Activated CD4-positive, alpha-beta T cell treated with anti-CD3 and anti-CD28 coated beads, Interleukin-2, amount 10 ng/mL, durations not matched to agents 7 days and 5 days (primary cell): ENCODE measurements around the gene STX1A. TPM values are rescaled to one million over a fixed set of nuclear protein-coding genes. Genes with fewer than 3 reads are reported as not detected.

Source experiments
- CTCF ChIA-PET: fragments of 350-600 bp; sonication (Branson Sonifier 250); formaldehyde crosslinking; loops from one replicate; lab custom pipeline; 2021; ENCODE audit warnings: antibody characterized with exemption; lab: Charles Lee
- POLR2A ChIA-PET: fragments of 350-600 bp; sonication (Branson Sonifier 250); formaldehyde crosslinking; loops from one replicate; lab custom pipeline; 2021; ENCODE audit warnings: antibody characterized with exemption; lab: Charles Lee
- DNase-seq: peaks from one replicate; pipeline ENCODE4 v3.0.0-alpha.2; 2020
- H3K27ac Mint-ChIP-seq: one replicate; pipeline ENCODE4 v1.8.0; 2021; ENCODE audit warnings: mild to moderate bottlenecking, moderate library complexity, mixed read lengths
- H3K27me3 Mint-ChIP-seq: one replicate; pipeline ENCODE4 v1.8.0; 2021; ENCODE audit warnings: mixed read lengths
- H3K36me3 Mint-ChIP-seq: one replicate; pipeline ENCODE4 v1.8.0; 2021; ENCODE audit warnings: low read depth, mixed read lengths
- H3K4me1 Mint-ChIP-seq: one replicate; pipeline ENCODE4 v1.8.0; 2021; ENCODE audit warnings: mixed read lengths
- H3K4me3 Mint-ChIP-seq: one replicate; pipeline ENCODE4 v1.8.0; 2021; ENCODE audit warnings: mild to moderate bottlenecking, moderate library complexity, mixed read lengths
- H3K9me3 Mint-ChIP-seq: one replicate; pipeline ENCODE4 v1.8.0; 2021; ENCODE audit warnings: mixed read lengths
- total RNA-seq, 2 experiments: library from RNA; stranded (reverse); gene quantifications; one replicate each; pipeline ENCODE4 v1.2.3, GENCODE V29; 2021

The STX1A gene
- total RNA-seq, 2 experiments from 2014 or later, result 6.7 to 7.4 TPM

DNA sequence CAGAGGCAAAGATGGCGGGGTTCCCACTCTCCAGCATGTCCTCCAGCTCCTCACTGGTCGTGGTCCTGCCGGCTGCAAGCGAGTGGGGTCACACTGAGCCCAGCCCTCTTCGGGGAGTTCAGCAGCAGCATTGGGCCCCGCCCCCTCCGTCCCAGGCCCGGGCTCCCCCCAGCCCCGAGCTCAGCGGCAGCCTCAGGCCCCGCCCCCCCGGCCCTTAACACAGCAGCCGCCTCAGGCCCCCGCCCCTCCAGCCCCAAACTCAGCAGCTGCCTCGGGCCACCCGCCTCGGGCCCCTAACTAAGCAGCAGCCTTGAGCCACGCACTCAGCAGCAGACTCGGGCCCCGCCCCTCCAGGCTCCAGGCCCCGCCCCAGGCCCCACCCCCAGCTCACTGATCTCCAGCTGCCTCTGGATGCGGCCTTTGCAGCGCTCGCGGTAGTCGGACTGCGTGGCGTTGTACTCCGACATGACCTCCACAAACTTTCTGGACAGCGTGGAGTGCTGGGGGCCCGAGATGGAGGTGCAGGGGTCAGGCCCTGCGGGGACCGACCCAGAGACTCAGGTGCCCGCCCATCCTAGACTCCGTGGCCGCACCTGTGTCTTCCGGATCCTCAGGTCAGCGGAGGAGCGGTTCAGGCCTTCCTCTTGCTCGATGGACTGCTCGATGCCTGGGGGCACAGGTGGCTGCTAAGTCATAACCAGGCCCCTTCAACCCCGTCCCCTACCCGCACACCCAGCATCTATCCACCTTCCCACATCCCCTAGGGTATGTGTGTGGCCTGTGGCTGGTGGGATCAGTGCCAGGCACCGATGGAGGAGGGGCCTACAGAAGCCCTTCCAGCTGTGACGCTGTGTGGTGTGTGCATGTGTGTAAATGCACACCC lies 15.5 kb downstream of the STX1A start:
- Mint-ChIP-seq H3K4me1 (peaks cover 13% of the 10 kb centered on the region), H3K9me3 (no peaks in the 10 kb centered on the region), H3K27ac (no peak overlapping the region), H3K4me3 (no peak overlapping the region), H3K36me3 (peaks cover 4% of the 10 kb centered on the region), H3K27me3 (no peaks in the 10 kb centered on the region)
- DNase-seq, result peak; percentile 46
- ChIA-PET POLR2A (no interaction called here), CTCF (interaction anchor here (1.3 to 4.1 kb wide), 3 partner anchors 10 to 36 kb away, joined by 3 to 30 read pairs (median 8); partner anchors contain the start of genes STX1A and VPS37D)

DNA sequence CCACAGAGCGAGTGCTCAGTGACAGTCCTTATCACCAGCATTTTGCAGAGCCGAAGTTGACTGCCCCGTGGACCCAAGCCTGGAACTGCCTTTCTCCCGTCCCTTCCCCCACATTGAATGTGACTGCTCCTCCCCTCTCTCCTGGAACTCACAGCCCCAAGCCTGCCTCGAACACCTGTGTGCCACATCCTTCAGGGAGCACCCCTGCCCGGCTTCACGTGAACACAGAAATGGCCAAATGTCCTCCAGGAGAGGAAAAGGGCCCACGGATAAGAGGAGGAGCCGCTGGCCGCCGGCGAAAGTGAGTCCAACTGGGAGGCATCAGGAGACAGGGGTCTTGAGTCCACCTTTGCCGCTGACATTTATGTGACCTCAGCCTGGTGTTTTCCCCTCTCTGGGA lies 16.2 kb downstream of the STX1A start:
- POLR2A ChIA-PET, result no interaction called here

DNA sequence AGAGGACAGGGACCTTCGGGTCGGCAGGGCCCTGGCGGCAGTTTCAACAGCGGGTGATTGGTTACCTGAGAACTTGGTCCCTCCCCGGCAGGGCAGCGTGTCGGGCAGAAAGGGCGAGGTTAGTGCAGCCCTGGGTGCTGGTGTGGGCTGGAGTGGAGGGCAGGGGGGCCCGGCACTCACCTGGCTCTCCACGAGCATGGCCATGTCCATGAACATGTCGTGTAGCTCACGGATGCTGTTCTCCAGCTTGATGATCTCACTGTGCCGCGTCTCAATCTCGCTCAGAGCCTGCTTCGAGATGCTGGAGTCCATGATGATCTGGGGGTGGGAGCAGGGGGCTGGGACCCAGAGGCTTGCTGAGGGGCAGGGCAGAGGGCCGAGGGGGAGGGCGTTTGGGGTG lies 16.8 kb downstream of the STX1A start:
- Mint-ChIP-seq H3K27me3 (no peaks in the 10 kb centered on the region), H3K36me3 (peaks cover 4% of the 10 kb centered on the region), H3K9me3 (no peaks in the 10 kb centered on the region), H3K27ac (no peak overlapping the region), H3K4me1 (peaks cover 13% of the 10 kb centered on the region), H3K4me3 (no peak overlapping the region)
- POLR2A ChIA-PET, result interaction anchor here (0.6 kb wide), 1 partner anchor 13 kb away, joined by 3 read pairs; no protein-coding TSS in a partner anchor
- no peak for DNase-seq
- CTCF ChIA-PET, result interaction anchor here (0.5 to 4.1 kb wide), 5 partner anchors 11 to 53 kb away, joined by 3 to 30 read pairs (median 4); partner anchors contain the start of gene ABHD11

More for the DNA sequence above, 16.2 kb downstream of the STX1A start:
- CTCF ChIA-PET, result interaction anchor here (1.3 to 4.1 kb wide), 4 partner anchors 10 to 35 kb away, joined by 3 to 30 read pairs (median 8); partner anchors contain the start of gene VPS37D
- Mint-ChIP-seq H3K27me3 (no peaks in the 10 kb centered on the region), H3K36me3 (peaks cover 4% of the 10 kb centered on the region), H3K9me3 (no peaks in the 10 kb centered on the region), H3K27ac (no peak overlapping the region), H3K4me3 (no peak overlapping the region), H3K4me1 (peaks cover 13% of the 10 kb centered on the region)
- DNase-seq, result no peak

DNA sequence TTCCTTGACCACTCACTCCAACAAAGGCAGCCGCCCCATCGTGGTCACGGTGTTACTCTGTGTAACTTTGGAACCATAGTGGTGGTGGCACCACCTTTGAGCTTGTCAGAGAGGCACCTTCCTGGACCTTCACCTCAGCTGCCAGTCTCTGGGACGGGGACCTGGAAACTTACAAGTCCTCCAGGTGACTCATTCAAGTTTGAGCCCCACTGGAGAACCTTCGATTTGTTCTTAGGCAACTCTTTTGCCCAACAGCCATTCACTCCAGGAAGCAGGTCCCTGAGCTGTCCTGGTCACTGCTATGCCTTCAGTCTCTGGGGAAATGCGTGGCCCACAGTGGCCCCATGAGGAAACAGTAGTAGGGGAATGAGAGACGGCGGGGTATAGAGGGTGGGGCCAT lies 17.2 kb downstream of the STX1A start:
- POLR2A ChIA-PET, result interaction anchor here (0.6 kb wide), 1 partner anchor 13 kb away, joined by 3 read pairs; no protein-coding TSS in a partner anchor
- H3K27ac Mint-ChIP-seq, result peak overlapping the region; percentile 41
- CTCF ChIA-PET, result interaction anchor here (0.5 to 4.1 kb wide), 6 partner anchors 10 to 53 kb away, joined by 3 to 30 read pairs (median 4); partner anchors contain the start of gene ABHD11
- H3K27me3 Mint-ChIP-seq, result no peaks in the 10 kb centered on the region
- no peaks in the 10 kb centered on the region for H3K9me3 Mint-ChIP-seq
- DNase-seq, result no peak
- no peak overlapping the region for H3K4me3 Mint-ChIP-seq
- peaks cover 11% of the 10 kb centered on the region for H3K4me1 Mint-ChIP-seq
- H3K36me3 Mint-ChIP-seq, result peaks cover 6% of the 10 kb centered on the region

DNA sequence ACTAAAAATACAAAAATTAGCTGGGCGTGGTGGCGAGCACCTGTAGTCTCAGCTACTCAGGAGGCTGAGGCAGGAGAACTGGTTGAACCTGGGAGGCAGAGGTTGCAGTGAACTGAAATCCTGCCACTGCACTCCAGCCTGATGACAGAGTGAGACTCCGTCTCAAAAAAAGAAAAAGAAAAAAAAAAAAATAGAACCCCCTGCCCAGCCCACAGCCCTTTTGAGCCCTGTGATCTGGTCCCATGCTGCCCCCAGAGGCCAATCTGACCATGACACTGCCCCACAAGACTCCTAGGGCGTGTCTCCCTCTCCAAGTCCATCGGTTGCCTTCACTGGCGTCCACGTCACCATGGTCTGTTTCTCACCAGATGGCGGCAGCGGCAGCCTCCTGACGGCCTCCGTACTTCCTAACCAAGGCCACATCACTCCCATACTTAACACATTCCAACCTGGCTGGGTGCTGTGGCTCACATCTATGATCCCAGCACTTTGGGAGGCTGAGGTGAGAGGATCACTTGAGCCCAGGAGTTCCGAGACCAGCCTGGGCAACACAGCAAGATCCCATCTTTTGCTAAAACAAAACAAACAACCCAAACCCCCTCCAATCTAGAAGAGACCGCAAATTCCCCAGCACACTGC lies 18.0 kb downstream of the STX1A start:
- H3K9me3 Mint-ChIP-seq, result no peaks in the 10 kb centered on the region

DNA sequence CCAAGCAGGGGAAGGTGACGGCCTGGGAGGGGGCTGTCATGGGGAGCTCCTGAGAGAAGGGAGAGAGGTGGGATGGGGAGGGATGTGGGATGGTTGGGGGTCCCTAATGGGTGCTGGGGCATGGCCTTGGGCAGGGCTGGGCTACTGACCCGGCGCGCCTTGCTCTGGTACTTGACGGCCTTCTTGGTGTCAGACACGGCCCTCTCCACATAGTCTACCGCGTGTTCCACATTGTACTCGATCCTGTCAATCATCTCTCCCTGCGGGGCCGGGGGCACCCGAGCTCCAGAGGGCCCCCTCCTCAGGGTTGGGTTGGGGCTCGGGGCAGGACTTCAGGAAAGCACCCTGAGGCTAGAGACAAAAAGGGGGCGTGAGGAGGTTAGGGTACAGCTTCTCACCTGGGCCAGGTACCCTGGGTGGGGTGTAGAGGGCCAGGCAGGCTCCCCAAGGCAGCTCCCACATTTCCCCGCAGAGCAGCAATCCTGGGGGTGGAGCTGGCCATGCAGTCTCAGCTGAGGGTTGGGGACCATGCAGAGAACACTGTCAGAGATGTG lies 18.8 kb downstream of the STX1A start:
- peaks cover 15% of the 10 kb centered on the region for H3K36me3 Mint-ChIP-seq
- POLR2A ChIA-PET, result interaction anchor here (0.7 kb wide), 1 partner anchor 17 kb away, joined by 3 read pairs; no protein-coding TSS in a partner anchor
- H3K27me3 Mint-ChIP-seq, result no peaks in the 10 kb centered on the region
- CTCF ChIA-PET, result interaction anchor here (0.6 to 4.1 kb wide), 9 partner anchors 8 to 94 kb away, joined by 3 to 30 read pairs (median 3); partner anchors contain the start of gene ABHD11
- H3K9me3 Mint-ChIP-seq, result no peaks in the 10 kb centered on the region
- H3K27ac Mint-ChIP-seq, result no peak overlapping the region
- H3K4me1 Mint-ChIP-seq, result peaks cover 1% of the 10 kb centered on the region
- H3K4me3 Mint-ChIP-seq, result no peak overlapping the region
- no peak for DNase-seq

More for the DNA sequence above, 18.0 kb downstream of the STX1A start:
- Mint-ChIP-seq H3K27me3 (no peaks in the 10 kb centered on the region), H3K36me3 (peaks cover 11% of the 10 kb centered on the region), H3K4me1 (peaks cover 3% of the 10 kb centered on the region), H3K4me3 (no peak overlapping the region), H3K27ac (no peak overlapping the region)
- POLR2A ChIA-PET, result interaction anchor here (0.7 kb wide), 1 partner anchor 17 kb away, joined by 3 read pairs; no protein-coding TSS in a partner anchor
- CTCF ChIA-PET, result interaction anchor here (0.6 to 4.1 kb wide), 11 partner anchors 9 to 95 kb away, joined by 3 to 30 read pairs (median 4); partner anchors contain the start of gene ABHD11
- peak; percentile 29 for DNase-seq

DNA sequence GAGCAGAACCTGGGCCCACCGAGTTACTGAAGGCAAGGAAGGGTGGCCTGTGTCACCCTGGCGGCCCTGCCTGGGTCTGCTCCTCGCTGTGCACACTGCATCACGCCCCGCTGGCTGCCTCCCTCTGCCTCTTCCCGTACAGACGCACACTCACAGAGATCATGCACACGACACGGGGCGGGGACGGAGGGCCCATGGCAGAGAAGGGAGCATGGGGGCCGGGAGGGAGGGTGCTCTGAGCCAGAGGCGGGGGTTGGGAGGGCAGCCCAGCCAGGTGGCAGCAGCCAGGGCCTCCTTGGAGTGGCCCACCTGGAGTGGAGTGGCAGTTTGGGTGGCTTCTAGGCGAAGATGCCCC lies 19.4 kb downstream of the STX1A start:
- H3K27ac Mint-ChIP-seq, result no peak overlapping the region
- no peaks in the 10 kb centered on the region for H3K9me3 Mint-ChIP-seq
- POLR2A ChIA-PET, result no interaction called here
- DNase-seq, result no peak
- H3K27me3 Mint-ChIP-seq, result no peaks in the 10 kb centered on the region
- H3K4me1 Mint-ChIP-seq, result peaks cover 1% of the 10 kb centered on the region
- CTCF ChIA-PET, result interaction anchor here (1.1 to 2.9 kb wide), 4 partner anchors 22 to 93 kb away, joined by 3 to 12 read pairs (median 5); no protein-coding TSS in a partner anchor
- peaks cover 19% of the 10 kb centered on the region for H3K36me3 Mint-ChIP-seq
- H3K4me3 Mint-ChIP-seq, result no peak overlapping the region

DNA sequence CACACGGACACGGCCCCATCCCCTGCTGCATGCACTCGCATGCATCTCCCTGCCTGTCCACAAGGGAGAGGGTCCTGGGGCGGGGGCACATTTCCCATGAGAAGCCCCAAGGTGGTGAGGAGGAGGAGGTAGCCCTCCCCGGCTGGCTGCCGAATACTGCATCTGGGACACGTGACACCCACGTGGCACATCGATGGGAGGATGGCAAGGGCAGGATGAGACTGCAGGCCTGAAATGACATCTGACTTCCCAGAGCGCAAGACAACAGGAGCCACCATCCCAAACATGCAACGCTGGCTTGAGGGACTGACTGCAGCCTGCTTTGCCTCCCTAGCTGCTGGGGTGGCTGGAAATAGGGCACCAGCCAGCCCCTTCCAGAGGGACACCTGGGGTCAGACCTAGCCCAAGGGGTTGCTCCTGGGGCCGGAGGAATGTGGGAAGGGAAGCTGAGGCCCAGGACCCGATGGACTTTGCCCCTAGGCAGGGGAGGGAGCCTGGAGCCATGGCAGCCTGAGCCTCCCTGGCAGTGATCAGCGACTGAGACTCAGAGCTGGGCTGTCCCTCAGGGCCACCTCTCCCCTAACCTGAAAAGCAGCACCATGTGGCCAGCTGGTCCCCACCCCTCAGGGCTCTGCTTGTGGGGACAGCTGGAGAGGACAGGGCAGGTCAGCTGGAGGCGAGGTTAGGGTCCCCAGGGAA lies 19.9 kb downstream of the STX1A start:
- no peak for DNase-seq
- POLR2A ChIA-PET, result no interaction called here
- Mint-ChIP-seq H3K4me1 (peaks cover 1% of the 10 kb centered on the region), H3K4me3 (no peak overlapping the region), H3K27ac (no peak overlapping the region), H3K9me3 (no peaks in the 10 kb centered on the region), H3K27me3 (no peaks in the 10 kb centered on the region), H3K36me3 (peaks cover 21% of the 10 kb centered on the region)
- CTCF ChIA-PET, result interaction anchor here (1.9 kb wide), 1 partner anchor 93 kb away, joined by 5 read pairs; no protein-coding TSS in a partner anchor

DNA sequence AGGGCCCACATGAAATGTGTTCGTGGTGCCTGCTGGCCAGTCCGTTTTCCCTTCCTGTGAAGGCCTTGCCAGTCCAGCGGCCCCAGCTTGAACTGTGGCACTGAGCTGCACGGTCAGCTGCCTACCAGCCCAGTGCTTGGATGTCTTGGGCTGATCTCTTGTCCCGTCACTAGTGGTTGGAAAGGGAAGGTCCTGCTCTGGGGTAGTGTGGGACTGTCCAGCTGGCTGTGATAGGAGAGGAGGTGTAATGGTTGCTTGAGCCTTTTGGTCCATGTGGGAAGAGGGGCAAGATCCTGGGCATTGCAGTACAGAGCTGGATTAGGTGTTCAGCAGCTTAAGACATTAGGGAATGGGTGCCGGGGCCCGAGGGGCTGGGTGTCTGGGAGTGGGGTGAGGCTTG lies 21.1 kb downstream of the STX1A start:
- POLR2A ChIA-PET, result no interaction called here
- Mint-ChIP-seq H3K9me3 (no peaks in the 10 kb centered on the region), H3K27me3 (no peaks in the 10 kb centered on the region), H3K4me1 (peaks cover 1% of the 10 kb centered on the region), H3K4me3 (no peak overlapping the region), H3K27ac (no peak overlapping the region), H3K36me3 (peaks cover 25% of the 10 kb centered on the region)
- CTCF ChIA-PET, result interaction anchor here (0.6 to 1.9 kb wide), 3 partner anchors 30 to 943 kb away, joined by 3 to 5 read pairs (median 3); no protein-coding TSS in a partner anchor
- no peak for DNase-seq

DNA sequence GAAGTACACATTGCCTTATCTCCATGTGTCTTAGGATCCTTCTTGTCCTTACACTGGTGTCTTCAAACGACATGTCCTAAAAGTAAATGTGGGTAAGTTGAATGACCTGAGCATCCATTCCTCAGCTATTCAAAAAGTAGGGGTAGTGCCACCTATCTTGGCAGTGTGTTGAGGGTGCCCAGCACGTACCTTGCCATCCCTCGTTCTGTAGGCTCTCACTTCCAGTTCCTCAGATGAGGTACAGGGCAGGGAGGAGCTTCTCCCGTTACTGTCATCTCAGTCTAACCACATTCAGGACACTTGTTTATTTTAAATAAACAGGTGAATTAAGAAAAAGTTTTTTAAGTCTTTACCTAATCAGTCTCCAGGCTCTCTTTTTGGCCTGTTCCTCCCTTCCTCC lies 23.1 kb downstream of the STX1A start:
- no peaks in the 10 kb centered on the region for H3K9me3 Mint-ChIP-seq
- no peaks in the 10 kb centered on the region for H3K27me3 Mint-ChIP-seq
- H3K27ac Mint-ChIP-seq, result peak overlapping the region; percentile 57
- no peak overlapping the region for H3K4me3 Mint-ChIP-seq
- ChIA-PET CTCF (interaction anchor here (1.0 to 1.5 kb wide), 5 partner anchors 11 to 44 kb away, joined by 3 to 4 read pairs (median 4); partner anchors contain the start of gene ABHD11), POLR2A (no interaction called here)
- H3K4me1 Mint-ChIP-seq, result no peaks in the 10 kb centered on the region
- H3K36me3 Mint-ChIP-seq, result peaks cover 34% of the 10 kb centered on the region
- DNase-seq, result no peak

DNA sequence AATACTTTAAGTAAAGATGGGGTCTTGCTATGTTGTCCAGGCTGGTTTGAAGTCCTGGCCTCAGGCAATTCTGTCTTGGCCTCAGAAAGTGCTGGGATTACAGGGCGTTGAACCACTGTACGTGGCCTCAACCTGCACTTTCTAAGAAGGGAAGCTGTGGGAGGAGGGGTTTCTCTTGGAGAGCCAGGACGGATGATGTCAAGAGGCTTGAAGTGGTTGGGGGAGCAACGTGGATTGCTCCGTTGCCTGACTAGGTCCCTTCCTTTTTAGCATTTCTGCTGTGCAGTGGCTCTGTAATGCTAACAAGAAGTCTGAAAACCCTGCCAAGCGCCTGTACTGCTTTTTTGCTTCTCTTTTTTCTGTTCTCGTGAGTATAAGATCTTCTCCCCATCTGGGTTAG lies 28.8 kb downstream of the STX1A start:
- Mint-ChIP-seq H3K9me3 (no peaks in the 10 kb centered on the region), H3K4me3 (no peak overlapping the region), H3K27me3 (no peaks in the 10 kb centered on the region), H3K27ac (no peak overlapping the region), H3K36me3 (peaks cover 54% of the 10 kb centered on the region), H3K4me1 (peaks cover 25% of the 10 kb centered on the region)
- no peak for DNase-seq
- ChIA-PET CTCF (interaction anchor here (0.6 to 2.0 kb wide), 4 partner anchors 10 to 44 kb away, joined by 3 to 5 read pairs (median 4); no protein-coding TSS in a partner anchor), POLR2A (no interaction called here)
